ENCODE results near the gene BLCAP.

- TF ChIP-seq CTCF (IDR thresholded peaks at IDR 0.05) (no peak), EP300 (IDR thresholded peaks at IDR 0.05) (no peak), POLR2A (IDR thresholded peaks at IDR 0.05) (no peak)
These were observed 11.8 kb downstream of the BLCAP start for GRCh38 chr20:37515876-37516275.
